Activated naive CD4-positive, alpha-beta T cell (primary cell): Measurements from ENCODE around the gene IQCC.
A peak's percentile ranks its signal among the peaks of the same experiment; 100 is the strongest.
"Not testable (repeated sequence)": the region's sequence is repeated elsewhere in the genome, so short reads cannot be mapped to it uniquely, and the experiment has no call there.

Source experiments
- DNase-seq, 4 experiments: peaks; one replicate each; lab custom pipeline; 2025; lab: John Stamatoyannopoulos, UW

IQCC gene

GRCh38 chr1:32205401-32206370, at the start of gene IQCC:
IQCC (plus strand) TSS chr1:32205671; CDS start chr1:32205682, 11 bp downstream.
- peak; percentile 38 to 79 (median 58) for DNase-seq

- DNase-seq: no peak
Observed at GRCh38 chr1:32159189-32159588, 46.3 kb upstream of the IQCC start.

GRCh38 chr1:32163405-32163804, 42.1 kb upstream of the IQCC start:
- DNase-seq: no peak

- not testable (repeated sequence) for DNase-seq
Observed at GRCh38 chr1:32165633-32166032, 39.8 kb upstream of the IQCC start.

GRCh38 chr1:32170991-32171390, 34.5 kb upstream of the IQCC start:
- no peak for DNase-seq

GRCh38 chr1:32172621-32173245, 32.7 kb upstream of the IQCC start:
- no peak for DNase-seq

- DNase-seq: no peak
Observed at GRCh38 chr1:32178380-32179192, 26.9 kb upstream of the IQCC start.

GRCh38 chr1:32179193-32179442, 26.4 kb upstream of the IQCC start:
- DNase-seq: no peak

- peak; percentile 86 to 94 (median 90) for DNase-seq
Observed at GRCh38 chr1:32179443-32180185, 25.9 kb upstream of the IQCC start, which contains the start of gene TXLNA. TXLNA (plus strand) TSS chr1:32179675; CDS start chr1:32180346, 671 bp downstream.

- DNase-seq: no peak
Observed at GRCh38 chr1:32180186-32181060, 25.0 kb upstream of the IQCC start.

GRCh38 chr1:32181065-32181464, 24.4 kb upstream of the IQCC start:
- DNase-seq: no peak

- DNase-seq: no peak
Observed at GRCh38 chr1:32181563-32181962, 23.9 kb upstream of the IQCC start.

GRCh38 chr1:32182060-32182459, 23.4 kb upstream of the IQCC start:
- no peak for DNase-seq

GRCh38 chr1:32184650-32185049, 20.8 kb upstream of the IQCC start:
- no peak for DNase-seq

- no peak for DNase-seq
Observed at GRCh38 chr1:32186077-32186476, 19.4 kb upstream of the IQCC start.

GRCh38 chr1:32186491-32186890, 19.0 kb upstream of the IQCC start:
- DNase-seq: no peak

GRCh38 chr1:32187850-32188249, 17.6 kb upstream of the IQCC start:
- no peak for DNase-seq

GRCh38 chr1:32192220-32192948, 13.1 kb upstream of the IQCC start:
- no peak for DNase-seq

- DNase-seq: no peak
Observed at GRCh38 chr1:32194984-32195383, 10.5 kb upstream of the IQCC start.

- no peak for DNase-seq
Observed at GRCh38 chr1:32195531-32195930, 9.9 kb upstream of the IQCC start.
